GM21381 (cell line): Measurements from ENCODE around the gene STARD9.
"Not testable (repeated sequence)": the region's sequence is repeated elsewhere in the genome, so short reads cannot be mapped to it uniquely, and the experiment has no call there.

Experiments used
- ATAC-seq: cut with Tn5 transposase; IDR thresholded peaks from one replicate; pipeline ENCODE4 v1.9.1; 2021; ENCODE audit warnings: mild to moderate bottlenecking, moderate library complexity; ENCODE audit not compliant: unreplicated experiment

The STARD9 gene

DNA sequence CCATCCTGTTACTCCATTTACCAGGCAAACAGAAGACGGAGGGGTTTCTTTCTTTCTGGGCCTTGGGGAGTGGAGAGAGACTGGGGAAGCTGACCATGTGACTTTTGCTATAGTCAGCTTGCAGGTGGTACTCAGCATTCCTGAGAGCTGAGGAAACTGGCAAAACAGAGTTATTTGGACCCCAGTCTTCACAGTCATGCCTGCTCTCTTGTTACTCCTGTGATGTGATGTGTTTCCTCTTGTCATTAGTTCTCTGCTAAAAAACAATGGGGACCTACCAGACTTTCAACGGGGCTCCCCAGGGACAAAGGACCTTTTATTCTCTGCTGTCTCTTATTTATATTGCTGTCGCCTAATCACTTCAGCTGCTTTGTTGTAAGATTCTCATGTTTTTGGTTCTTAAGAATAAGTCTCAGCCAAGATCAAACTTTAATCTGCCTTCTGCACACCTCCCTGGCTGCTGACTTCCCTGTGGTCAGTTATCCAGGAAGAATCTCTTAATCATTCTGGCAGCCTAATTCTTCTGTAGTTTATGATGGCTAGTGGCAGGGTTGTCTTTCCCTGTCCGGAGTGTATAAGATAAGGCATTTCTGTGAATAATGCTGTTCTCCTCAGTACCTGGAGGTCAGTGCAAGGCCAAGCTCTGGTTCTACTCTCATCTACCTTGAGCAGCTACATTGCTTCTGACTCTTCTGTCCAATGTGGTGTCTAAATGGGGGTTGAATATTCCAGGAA lies 8.8 kb downstream of the STARD9 start:
- no peak for ATAC-seq

DNA sequence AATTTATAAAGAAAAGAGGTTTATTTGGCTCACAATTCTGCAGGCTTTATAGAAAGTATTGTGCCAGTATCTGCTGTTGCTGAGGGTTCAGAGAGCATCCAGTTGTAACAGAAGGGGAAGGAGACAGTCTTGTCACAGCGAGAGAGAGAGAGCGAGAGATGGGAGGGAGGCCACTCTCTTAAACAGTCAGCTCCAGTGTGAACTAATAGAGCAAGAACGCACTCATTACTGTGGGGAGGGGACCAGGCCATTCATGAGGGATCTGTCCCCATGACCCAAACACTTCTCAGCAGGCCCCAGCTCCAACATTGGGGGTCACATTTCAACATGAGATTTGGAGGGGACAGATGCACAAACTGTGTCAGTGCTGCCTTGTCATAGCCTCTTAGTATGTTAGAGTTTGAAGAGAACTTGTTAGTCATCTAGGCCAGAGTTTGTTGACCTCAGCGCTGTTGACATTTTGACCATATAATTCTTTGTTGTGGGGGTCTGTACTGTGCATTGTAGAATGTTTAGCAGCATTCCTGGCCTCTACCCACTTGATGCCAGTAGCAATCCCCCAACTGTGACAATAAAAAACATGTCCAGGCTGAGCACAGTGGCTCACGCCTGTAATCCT lies 15.3 kb downstream of the STARD9 start:
- no peak for ATAC-seq

DNA sequence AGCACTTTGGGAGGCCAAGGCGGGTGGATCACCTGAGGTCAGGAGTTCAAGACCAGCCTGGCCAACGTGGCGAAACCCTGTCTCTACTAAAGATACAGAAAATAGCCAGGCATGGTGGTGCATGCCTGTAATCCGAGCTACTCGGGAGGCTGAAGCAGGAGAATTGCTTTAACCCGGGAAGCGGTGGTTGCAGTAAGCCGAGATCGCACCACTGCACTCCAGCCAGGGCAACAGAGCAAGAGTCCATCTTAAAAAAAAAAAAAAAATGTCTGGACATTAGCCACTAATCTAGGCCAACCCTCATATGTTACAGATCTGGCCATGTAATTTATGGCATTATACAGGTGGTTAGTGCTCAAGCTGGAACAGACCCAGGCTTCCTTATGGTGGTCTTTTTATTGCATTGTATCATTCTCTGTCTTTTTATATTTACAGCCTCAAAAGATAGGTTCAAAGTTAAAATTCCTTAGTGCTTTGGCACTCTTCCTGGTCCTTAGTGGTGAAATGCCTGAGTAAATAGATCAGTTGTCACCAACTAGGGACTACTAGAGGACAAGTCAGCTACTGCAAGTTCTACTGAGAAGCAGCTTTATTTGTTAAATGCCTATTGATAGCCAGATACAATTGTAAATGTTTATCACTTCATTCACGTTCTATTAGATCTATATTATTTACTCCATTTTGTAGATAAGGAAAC lies 16.0 kb downstream of the STARD9 start:
- no peak for ATAC-seq

DNA sequence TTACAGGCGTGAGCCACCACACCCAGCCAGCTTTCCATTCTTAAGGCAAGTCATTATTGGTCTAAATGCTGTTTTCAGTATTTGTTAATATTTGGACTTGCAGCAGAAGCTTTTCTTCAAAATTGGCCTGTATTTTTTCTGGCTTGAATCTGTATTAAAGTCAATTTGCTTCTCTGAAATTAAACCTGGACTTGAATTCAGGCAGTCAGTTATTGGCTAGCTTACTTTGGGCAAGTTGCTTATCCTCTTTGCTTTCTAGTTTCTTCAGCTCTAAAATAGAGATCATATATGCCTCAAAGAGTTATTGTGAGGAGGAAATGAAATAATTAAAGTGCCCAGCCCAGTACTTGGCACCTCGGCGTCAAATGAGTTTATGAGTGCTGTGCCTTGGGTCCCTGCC lies 17.3 kb downstream of the STARD9 start:
- ATAC-seq, result no peak

DNA sequence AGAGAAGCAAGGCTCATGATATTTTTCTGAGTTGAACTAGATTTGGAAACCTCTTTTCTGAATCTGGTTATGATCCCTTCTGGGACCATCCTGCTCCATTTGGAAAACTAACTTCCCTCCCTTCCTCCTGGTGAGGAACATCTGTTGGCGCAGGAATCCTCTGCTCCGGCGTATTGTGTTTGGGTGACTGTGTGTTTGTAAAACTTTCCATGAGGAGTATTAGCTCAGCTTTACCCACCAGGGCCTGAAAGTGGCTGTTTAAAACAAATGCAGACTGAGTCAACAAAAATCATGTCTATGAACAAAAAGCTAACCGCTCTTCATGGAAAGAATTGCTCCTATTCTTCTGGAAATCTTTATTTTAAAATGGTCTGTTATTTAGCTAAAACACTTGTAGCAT lies 17.7 kb downstream of the STARD9 start:
- ATAC-seq, result no peak

DNA sequence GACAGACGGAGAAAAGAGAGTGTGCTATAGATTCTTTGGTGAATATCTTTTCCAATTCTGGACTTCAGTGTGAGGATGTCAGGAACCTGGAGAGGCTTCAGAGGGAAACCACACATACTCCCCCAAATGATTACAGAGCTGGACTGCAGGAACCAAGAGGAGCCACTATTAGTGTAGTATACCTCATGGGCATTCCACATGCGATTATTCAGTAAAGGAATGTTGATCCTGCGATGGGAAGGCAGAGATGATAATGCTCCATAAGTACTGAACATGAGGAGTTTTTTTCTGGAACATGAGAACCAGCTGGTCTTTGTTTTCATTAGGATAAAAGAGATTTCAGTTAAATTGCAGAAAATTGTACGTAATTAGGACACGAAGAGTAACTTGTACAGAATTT lies 18.7 kb downstream of the STARD9 start:
- no peak for ATAC-seq

DNA sequence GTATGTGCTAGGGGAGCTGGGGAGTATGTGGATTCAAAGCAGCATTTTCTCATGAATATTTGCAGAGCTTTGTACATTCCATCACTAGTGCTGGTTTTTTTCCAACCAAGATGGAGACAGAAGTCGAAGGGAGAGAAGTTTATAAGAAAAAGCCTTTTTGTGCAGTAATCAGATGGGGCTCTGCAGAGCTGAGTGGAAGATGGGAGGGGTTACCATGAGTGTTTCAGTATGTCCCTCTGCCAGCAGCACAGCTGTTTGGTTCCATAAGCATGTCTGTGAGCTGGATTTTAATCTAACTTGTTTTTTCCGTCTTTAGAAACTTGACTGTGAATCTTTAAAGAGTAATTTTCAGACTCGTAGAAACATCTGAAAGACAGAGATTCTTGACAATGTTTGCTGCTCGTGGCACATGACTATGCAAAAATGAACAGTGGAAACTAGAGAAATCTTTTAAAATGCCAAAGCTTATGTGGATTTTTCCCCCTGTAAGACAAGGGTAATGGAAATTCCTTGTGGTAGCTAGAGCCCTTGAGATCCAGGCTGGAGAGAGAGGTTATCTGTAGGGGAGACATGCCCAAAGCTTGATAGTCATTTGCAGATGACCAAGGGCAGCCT lies 20.3 kb downstream of the STARD9 start:
- no peak for ATAC-seq

DNA sequence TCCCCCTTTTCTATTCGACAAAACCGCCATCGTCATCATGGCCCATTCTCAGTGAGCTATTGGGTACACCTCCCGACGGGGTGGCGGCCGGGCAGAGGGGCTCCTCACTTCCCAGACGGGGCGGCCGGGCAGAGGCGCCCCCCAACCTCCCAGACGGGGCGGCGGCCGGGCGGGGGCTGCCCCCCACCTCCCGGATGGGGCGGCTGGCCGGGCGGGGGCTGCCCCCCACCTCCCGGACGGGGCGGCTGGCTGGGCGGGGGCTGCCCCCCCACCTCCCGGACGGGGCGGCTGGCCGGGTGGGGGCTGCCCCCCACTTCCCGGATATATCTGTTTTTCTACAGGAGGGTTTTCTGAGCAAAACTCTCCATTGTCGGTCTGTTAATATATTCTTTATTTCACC lies 25.9 kb downstream of the STARD9 start:
- not testable (repeated sequence) for ATAC-seq

DNA sequence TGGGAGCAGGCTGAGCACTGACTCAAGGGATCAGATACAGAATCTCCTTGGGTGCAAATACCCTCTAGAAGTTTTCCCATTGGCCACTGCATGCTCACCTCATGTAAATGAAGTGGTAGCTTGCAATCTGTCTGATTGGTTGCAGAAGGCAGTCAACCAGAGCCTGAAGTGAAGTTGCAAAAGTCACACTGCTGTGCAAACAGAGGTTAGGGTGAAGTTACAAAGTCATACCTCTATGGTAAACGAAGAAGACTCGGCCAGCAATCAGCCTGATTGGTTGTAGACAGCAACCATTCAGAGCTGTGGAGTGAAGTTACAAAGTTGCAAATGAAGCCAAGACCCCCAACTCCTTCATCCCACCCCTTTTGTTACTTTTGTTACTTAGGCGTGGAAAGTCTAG lies 27.1 kb downstream of the STARD9 start:
- ATAC-seq, result no peak

DNA sequence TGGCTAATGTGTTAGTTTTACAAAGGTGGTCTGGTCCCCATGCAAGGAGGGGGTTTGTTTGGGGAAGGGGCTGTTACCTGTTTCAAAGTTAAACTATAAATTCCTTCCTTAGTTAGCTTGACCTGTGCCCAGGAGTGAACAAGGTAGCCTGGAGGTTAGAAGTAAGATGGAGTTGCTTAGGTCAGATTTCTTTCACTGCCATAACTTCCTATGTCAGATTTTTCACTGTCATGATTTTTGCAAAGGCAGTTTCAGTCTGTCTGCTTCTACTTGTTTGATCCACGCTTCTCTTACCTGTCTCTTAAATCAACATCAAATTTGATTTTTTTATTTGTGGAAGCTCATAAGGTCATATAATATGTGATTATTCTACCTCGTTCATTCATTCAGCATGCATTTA lies 28.6 kb downstream of the STARD9 start:
- ATAC-seq, result no peak

DNA sequence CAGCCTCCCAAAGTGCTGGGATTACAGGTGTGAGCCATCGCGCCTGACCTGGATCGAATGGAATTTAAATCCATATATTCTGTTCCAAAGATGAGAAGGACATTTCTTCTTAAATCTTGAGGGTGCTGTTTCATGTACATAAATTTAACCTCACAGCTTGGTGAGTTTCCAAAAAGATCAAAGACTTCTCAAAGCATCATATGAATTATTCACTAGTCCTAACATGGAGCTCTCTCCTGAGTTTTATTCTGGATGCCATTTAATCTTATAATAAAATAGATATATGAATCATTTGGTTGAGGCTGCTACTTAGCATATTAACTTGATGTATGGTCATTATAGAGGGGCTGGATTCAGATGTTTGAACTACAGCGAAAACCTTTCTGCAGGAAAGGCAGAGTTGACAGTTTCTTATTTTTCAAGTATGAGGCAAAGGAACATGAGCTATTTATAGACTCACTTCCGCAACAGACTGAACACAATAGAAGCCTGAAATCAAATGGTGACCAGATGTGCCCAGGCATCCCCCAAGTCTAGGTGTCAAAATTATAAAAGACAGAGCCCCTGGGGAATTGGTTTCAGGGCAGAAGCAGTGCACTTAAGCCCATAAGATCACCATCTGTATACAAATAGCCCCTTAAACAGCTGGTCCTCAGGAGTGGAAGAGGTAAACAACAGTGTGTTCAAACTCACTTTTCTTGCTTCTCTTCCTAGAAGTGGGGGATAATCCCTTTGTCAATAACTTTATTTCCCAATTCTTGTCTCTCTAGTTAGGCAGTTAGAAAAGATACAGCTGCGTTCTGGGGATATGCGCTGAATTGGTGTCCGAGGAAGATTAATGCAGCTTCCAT lies 29.7 kb downstream of the STARD9 start:
- peak; percentile 41 for ATAC-seq

DNA sequence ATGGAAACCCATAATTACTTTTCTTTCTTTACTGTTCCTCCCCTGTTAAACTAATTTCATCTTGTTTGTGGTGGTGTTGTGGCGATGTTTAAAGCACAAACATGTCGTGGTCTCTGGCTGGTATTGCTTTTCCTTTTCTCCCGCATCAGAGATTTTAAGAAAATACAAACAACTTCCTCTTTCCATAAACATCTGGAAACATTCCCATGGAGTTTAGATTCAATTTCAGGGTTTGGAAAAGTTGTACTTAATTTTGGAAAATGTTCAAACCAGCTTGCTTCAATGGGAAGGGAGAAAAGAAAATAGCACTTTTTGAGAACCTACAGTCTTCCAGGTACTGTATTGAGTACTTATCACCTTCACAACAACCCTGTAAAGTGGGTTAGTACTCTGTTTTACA lies 30.4 kb downstream of the STARD9 start:
- ATAC-seq, result no peak

DNA sequence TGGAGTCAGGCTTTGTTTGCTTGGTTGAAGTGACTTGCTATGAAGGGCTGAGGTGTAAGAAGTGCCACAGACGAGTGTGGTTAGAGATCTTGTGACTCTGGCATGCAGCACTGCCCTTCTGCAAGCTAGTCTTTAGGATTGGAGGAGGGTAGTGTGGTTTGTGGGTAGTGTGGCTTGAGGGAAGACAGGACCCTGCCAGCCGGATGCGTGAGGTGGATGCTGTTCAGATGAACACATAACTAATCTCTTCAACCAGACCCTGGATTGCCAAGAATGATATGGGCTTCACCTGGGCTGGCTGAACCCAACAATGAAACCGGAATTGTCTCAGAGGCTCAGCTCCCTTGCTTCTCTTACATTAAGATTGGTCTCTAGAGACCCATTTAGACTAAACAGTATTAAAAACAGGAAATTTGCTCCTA lies 32.7 kb downstream of the STARD9 start:
- ATAC-seq, result peak; percentile 55

DNA sequence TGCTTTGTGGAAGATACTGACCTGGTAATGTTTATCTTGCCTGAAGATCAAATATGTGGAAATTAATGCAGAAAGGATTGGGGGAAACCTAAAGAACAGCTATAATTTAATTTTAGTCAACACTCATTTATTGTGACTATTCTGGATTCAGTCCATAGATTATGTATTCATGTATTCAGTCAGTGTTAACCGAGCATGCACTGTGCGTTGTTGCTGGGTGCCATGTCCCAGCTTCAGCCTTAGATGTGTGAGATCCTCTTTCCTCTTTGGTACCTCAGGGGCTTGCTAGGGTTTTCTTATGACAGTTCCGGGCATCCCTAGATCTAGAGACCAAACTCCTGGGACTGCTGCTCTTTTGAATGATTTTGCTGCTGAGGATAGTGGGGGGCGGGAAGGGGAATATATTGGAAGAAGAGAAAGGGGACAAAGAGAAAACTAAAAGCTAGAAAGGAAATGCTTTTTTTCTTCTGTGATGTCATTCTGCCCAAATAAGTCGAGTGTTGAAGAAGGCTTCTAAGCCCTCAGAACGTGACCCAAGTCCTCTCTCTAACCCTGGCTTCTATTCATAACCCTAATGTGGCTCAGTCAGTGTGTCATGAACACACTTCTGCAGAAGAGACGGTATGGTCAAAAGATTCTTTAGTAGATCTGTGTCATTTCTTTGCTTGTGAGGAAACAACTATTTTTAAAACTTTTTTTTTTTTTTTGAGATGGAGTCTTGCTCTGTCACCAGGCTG lies 33.5 kb downstream of the STARD9 start:
- no peak for ATAC-seq

DNA sequence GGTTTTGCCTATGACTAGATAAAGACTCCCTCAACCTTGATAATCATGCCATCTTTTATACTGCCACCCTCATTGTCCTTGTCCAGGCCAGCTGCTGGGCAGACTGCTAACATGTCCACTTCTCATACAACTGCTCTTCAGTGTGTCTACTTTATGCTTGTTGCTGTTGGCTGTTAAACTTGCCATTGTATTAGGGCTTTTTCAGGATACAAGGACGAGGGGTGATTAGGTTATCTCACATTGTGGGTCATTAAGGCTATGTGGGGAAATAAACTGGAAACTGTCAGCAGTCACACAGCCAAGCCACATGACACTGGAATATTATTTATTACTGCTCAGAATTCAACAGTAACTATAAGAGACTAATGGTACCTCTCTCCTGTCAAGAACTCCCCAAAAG lies 36.1 kb downstream of the STARD9 start:
- no peak for ATAC-seq

DNA sequence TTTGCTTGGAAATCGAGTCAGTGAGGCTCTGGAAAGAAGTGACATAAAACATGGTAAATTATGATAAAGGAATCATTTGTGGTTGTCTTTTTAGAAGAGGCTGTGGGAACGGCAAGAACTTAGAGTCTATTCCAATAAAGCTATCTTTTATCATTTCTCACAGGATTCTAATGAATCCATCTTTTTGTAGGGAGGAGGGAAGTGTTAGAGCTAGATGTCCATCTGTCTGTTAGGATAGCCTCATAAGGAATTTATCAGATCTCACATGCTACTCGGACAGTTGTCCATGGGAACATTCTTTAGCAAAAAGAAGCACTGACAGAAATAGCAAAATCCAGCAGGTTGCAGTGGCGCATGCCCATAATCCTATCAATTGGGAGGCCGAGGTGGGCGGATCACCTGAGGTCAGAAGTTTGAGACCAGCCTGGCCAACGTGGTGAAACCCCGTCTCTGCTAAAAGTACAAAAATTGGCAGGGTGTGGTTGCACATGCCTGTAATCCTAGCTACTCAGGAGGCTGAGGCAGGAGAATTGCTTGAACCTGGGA lies 37.0 kb downstream of the STARD9 start:
- ATAC-seq, result no peak

DNA sequence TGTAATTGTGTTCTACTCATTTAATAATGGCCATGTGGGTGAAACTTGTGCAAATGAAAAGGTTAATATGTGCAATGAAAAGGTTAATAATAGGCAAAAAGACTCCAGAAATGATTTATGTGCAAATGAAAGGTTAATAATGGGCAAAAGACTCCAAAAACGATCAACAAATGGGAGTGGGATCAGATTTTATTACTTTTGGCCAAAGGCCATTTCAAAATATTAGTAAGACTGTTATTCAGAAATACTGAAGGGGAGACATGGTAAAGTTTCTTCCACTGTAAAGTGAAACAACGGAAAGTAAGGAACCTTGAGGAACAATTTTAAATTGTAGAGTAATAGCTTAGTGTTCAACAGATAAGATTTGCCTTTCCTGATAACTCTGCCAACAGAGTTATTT lies 40.7 kb downstream of the STARD9 start:
- ATAC-seq, result no peak

DNA sequence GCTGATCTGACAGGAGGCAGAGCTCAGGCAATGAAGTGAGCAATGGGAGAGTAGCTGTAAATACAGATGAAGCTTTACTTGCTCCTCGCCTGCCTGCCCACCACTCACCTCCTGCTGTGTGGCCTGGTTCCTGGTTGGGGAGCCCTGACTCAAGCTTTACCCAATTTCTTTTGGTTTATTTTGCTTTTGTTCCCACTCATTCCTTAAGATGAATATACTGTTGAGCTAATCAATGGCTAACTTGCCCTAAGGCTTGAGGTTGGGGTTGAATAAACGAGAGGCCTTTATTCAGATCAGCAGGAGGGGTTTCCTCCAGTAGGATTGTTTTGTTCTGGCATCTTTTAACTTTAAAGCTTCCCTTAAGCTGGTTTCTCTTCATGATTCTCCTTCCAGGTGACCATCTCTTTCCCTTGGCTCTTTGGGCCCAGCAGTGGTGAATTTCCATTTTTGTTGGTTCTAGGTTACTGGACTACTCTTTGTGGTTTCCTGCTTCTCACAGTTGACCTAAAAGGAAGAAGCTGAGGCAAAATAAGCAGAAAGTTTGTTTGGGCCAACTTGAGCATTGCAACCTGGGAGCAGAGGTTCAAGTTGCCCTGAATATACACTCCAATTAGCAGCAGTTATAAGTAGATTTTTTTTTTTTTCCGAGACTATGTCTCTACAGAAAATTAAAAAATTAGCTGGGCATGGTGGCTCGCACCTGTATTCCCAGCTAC lies 44.4 kb downstream of the STARD9 start:
- ATAC-seq, result no peak

DNA sequence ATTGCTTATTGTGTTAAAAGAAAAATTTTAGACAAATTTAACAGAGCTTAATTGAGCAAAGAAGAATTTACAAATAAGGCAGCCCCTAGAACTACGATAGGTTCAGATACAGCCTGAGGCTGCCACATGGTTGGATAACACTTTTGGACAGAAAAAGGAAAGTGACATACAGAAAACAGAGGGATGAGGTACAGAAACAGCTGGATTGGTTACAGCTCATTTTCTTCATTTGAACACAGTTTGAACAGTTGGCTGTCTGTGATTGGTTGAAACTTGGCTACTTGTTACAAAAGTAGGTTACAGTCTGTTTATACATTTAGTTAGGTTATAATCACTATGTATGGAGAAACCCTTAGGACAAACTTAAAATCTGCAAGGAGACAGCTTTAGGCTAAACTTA lies 46.0 kb downstream of the STARD9 start:
- ATAC-seq, result no peak
